HG02973 (cell line): ENCODE data around the gene CXXC4.
A peak's percentile ranks its signal among the peaks of the same experiment; 100 is the strongest.

Experiments used
- ATAC-seq: cut with Tn5 transposase; IDR thresholded peaks from one replicate; pipeline ENCODE4 v1.9.1; 2021; ENCODE audit warnings: moderate library complexity; ENCODE audit not compliant: unreplicated experiment

CXXC4 gene

GRCh38 chr4:104490096-104490769 is 4.5 kb downstream of the CXXC4 start:
- ATAC-seq = peak; percentile 41

- peak; percentile 26 for ATAC-seq
These were observed 5.0 kb downstream of the CXXC4 start for GRCh38 chr4:104489731-104490095.

GRCh38 chr4:104488151-104488550 is 6.5 kb downstream of the CXXC4 start:
- ATAC-seq = no peak

GRCh38 chr4:104486716-104487504 is 7.8 kb downstream of the CXXC4 start:
- no peak for ATAC-seq

- ATAC-seq = no peak
These were observed 19.0 kb downstream of the CXXC4 start for GRCh38 chr4:104475652-104476051.

GRCh38 chr4:104472766-104473165 is 21.9 kb downstream of the CXXC4 start:
- no peak for ATAC-seq

GRCh38 chr4:104470770-104471169 is 23.9 kb downstream of the CXXC4 start:
- ATAC-seq = no peak

GRCh38 chr4:104469794-104470193 is 24.9 kb downstream of the CXXC4 start:
- no peak for ATAC-seq

GRCh38 chr4:104465619-104466018 is 29.1 kb downstream of the CXXC4 start:
- ATAC-seq = no peak

GRCh38 chr4:104465201-104465600 is 29.5 kb downstream of the CXXC4 start:
- no peak for ATAC-seq

GRCh38 chr4:104462641-104463040 is 32.1 kb downstream of the CXXC4 start:
- ATAC-seq = no peak

GRCh38 chr4:104457308-104457981 is 37.2 kb downstream of the CXXC4 start:
- ATAC-seq = no peak

GRCh38 chr4:104451573-104451972 is 43.1 kb downstream of the CXXC4 start:
- no peak for ATAC-seq

- ATAC-seq = no peak
These were observed 45.2 kb downstream of the CXXC4 start for GRCh38 chr4:104449537-104449936.

GRCh38 chr4:104447294-104447693 is 47.4 kb downstream of the CXXC4 start:
- ATAC-seq = no peak

- no peak for ATAC-seq
These were observed 48.0 kb downstream of the CXXC4 start for GRCh38 chr4:104446431-104447278.

- ATAC-seq = no peak
These were observed 50.0 kb downstream of the CXXC4 start for GRCh38 chr4:104444685-104445084.

GRCh38 chr4:104436542-104436941 is 58.2 kb downstream of the CXXC4 start:
- no peak for ATAC-seq

- ATAC-seq = no peak
These were observed 65.4 kb downstream of the CXXC4 start for GRCh38 chr4:104429150-104429741.

GRCh38 chr4:104425948-104426347 is 68.7 kb downstream of the CXXC4 start:
- no peak for ATAC-seq

GRCh38 chr4:104424989-104425388 is 69.7 kb downstream of the CXXC4 start:
- no peak for ATAC-seq
